ENCODE results near the gene TFAM.

The TFAM gene

DNA sequence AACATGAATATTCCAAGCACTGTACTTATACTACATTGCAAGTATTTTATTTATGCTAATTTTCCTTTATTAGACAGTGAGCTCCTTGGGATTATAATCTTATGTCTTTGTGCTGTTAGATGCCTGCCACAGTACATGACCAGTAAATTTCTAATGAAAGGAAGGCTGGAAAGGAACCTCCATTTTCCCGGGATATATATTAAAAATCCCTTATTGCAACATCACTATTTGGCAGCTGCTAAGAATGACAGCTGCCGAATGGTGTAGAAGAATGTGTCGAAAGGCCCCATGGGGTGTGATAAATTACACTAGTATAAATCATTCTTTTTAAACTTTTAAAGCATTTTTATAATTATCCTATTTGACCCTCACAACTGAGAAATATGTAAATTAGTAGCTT is 59.1 kb downstream of the TFAM start:
- no peaks in the 10 kb centered on the region for H3K4me1 ChIP-seq (ENCODE audit: control insufficient read depth, insufficient read depth, low read length)
- no peak overlapping the region for H3K27ac ChIP-seq (ENCODE audit: low read depth, low read length)
- no peak overlapping the region for H3K4me3 ChIP-seq (ENCODE audit: low read length)
- H3K27me3 ChIP-seq (ENCODE audit: control insufficient read depth, insufficient read depth, low read length) = no peaks in the 10 kb centered on the region
- H3K9ac ChIP-seq (ENCODE audit: low read length) = no peak overlapping the region
- no peaks in the 10 kb centered on the region for H3K36me3 ChIP-seq (ENCODE audit: control insufficient read depth, insufficient read depth, low read length)

DNA sequence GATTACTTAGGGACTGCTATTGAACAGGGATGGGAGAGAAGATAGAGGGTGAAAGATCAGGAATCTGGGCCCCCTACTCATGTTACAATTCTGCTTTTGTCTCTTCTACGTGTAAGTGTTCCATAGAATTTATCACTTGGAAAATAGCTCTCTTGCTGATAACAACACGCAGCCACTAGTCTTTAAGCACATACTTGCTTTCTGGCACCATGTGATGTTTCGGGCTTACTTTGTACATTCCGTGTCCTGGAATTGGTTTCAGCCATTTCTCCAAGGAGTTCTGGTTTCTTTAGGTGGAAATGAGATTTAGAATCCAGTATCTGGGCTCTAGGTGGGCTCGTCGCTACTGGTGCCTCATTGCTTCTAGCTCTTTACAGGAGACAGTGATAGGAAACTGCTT is 59.7 kb downstream of the TFAM start:
- Histone ChIP-seq H3K36me3 (ENCODE audit: control insufficient read depth, insufficient read depth, low read length) (no peaks in the 10 kb centered on the region), H3K4me3 (ENCODE audit: low read length) (no peak overlapping the region), H3K27me3 (ENCODE audit: control insufficient read depth, insufficient read depth, low read length) (no peaks in the 10 kb centered on the region), H3K9ac (ENCODE audit: low read length) (no peak overlapping the region), H3K4me1 (ENCODE audit: control insufficient read depth, insufficient read depth, low read length) (no peaks in the 10 kb centered on the region), H3K27ac (ENCODE audit: low read depth, low read length) (no peak overlapping the region)

DNA sequence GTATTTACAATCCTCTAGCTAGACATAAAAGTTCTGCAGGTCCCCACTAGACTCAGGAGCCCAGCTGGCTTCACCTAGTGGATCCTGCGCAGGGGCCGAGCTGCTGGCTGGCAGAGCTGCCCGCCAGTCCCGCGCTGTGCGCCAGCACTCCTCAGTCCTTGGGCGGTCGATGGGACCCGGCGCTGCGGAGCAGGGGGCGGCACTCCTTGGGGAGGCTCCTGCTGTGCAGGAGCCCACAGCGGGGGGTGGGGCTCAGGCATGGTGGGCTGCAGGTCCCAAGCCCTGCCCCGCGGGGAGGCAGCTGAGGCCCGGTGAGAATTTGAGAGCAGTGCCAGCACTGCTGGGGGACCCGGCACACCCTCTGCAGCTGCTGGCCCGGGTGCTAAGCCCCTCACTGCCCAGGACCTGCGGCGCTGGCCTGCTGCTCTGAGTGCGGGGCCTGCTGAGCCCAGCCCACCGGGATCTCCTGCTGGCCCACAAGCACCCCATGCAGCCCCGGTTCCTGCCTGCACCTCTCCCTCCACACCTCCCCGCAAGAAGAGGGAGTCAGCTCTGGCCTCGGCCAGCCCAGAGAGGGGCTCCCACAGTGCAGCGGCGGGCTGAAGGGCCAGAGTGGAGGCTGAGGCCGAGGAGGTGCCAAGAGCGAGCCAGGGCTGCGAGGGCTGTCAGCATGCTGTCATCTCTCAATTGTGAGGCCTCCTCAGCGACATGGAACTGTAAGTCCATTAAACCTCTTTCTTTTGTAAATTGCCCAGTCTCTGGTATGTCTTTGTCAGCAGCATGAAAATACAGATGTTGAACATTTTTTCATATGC is 63.1 kb downstream of the TFAM start:
- no peak overlapping the region for H3K4me3 ChIP-seq (ENCODE audit: low read length)
- H3K27me3 ChIP-seq (ENCODE audit: control insufficient read depth, insufficient read depth, low read length) = no peaks in the 10 kb centered on the region
- H3K36me3 ChIP-seq (ENCODE audit: control insufficient read depth, insufficient read depth, low read length) = no peaks in the 10 kb centered on the region
- no peaks in the 10 kb centered on the region for H3K4me1 ChIP-seq (ENCODE audit: control insufficient read depth, insufficient read depth, low read length)
- no peak overlapping the region for H3K9ac ChIP-seq (ENCODE audit: low read length)
- H3K27ac ChIP-seq (ENCODE audit: low read depth, low read length) = no peak overlapping the region
